22Rv1 (cell line): Measurements from ENCODE around the gene GPD1.

Source experiments
- CTCF ChIP-seq: fragments of 450-650 bp; IDR thresholded peaks from 2 replicates; pipeline ENCODE4 v1.5.1; 2017; ENCODE audit warnings: mild to moderate bottlenecking
- ZFX ChIP-seq: fragments of 450-650 bp; IDR thresholded peaks from 2 replicates; pipeline ENCODE4 v1.6.1; 2017; ENCODE audit warnings: antibody characterized with exemption, borderline replicate concordance

GRCh38 chr12:50120953-50121352 is 17.1 kb downstream of the GPD1 start:
- TF ChIP-seq CTCF (no peak), ZFX (no peak)
